ENCODE data around the gene C12orf76. TPM values are rescaled to one million over a fixed set of nuclear protein-coding genes. Genes with fewer than 3 reads are reported as not detected.

The C12orf76 gene
- total RNA-seq, 2 donors from 2014 or later = 2.0 to 15.3 TPM

- WGBS, 2 donors = 87 to 93% methylated on average over 3 of the region's 3 CpGs
- TF ChIP-seq POLR2A (IDR thresholded peaks at IDR 0.05) (no peak), CTCF (IDR thresholded peaks at IDR 0.05) (no peak)
- DNase-seq (peak in 2 of 4 donors; percentile 20 to 41), ATAC-seq (no peak)
- no peak overlapping the region for H3K4me3 ChIP-seq
- H3K9me3 ChIP-seq = no peaks in the 10 kb centered on the region
- H3K27me3 ChIP-seq = no peaks in the 10 kb centered on the region
- peak overlapping the region in 1 of 4 donors; percentile 48 for H3K27ac ChIP-seq
- H3K36me3 ChIP-seq (replicated peaks in 1 of 2; ENCODE audit: insufficient read depth in 1 of 2, low read depth in 2 of 2) = no peaks in the 10 kb centered on the region
- peaks cover 43% of the 10 kb centered on the region for H3K4me1 ChIP-seq
- intact Hi-C loops (cut with DNase I) = no loop called here
These were observed 6.1 kb downstream of the C12orf76 start for GRCh38 chr12:110042264-110042663.

GRCh38 chr12:110039085-110039807 is 9.1 kb downstream of the C12orf76 start:
- 29% methylated on average over 5 of the region's 5 CpGs for WGBS, 2 donors
- no peaks in the 10 kb centered on the region for H3K9me3 ChIP-seq
- H3K4me1 ChIP-seq = peaks cover 35% of the 10 kb centered on the region
- H3K27me3 ChIP-seq = no peaks in the 10 kb centered on the region
- DNase-seq (peak; percentile 30 to 60 (median 52)), ATAC-seq (peak; percentile 86)
- peak overlapping the region; percentile 54 to 89 (median 78) for H3K27ac ChIP-seq
- H3K36me3 ChIP-seq (replicated peaks in 1 of 2; ENCODE audit: insufficient read depth in 1 of 2, low read depth in 2 of 2) = no peaks in the 10 kb centered on the region
- TF ChIP-seq CTCF (IDR thresholded peaks at IDR 0.05) = no peak
- no peak for TF ChIP-seq POLR2A (IDR thresholded peaks at IDR 0.05)
- intact Hi-C loops (cut with DNase I) = no loop called here
- no peak overlapping the region for H3K4me3 ChIP-seq

GRCh38 chr12:110038741-110039084 is 9.6 kb downstream of the C12orf76 start:
- Histone ChIP-seq H3K27me3 (no peaks in the 10 kb centered on the region), H3K4me3 (no peak overlapping the region), H3K4me1 (peaks cover 35% of the 10 kb centered on the region), H3K27ac (peak overlapping the region; percentile 54 to 89 (median 78)), H3K36me3 (replicated peaks in 1 of 2; ENCODE audit: insufficient read depth in 1 of 2, low read depth in 2 of 2) (peaks cover 0 to 4% of the 10 kb centered on the region in 2 donors), H3K9me3 (no peaks in the 10 kb centered on the region)
- intact Hi-C loops (cut with DNase I) = no loop called here
- ATAC-seq = peak; percentile 6
- TF ChIP-seq CTCF (IDR thresholded peaks at IDR 0.05) (no peak), POLR2A (IDR thresholded peaks at IDR 0.05) (no peak)
- WGBS, 2 donors = 18 to 29% methylated on average over 5 of the region's 5 CpGs
- no peak for DNase-seq

- H3K4me3 ChIP-seq = no peak overlapping the region
- ATAC-seq (no peak), DNase-seq (no peak)
- 75 to 84% methylated on average over 4 to 5 of the region's 5 CpGs for WGBS, 2 donors
- no peak overlapping the region for H3K27ac ChIP-seq
- no peaks in the 10 kb centered on the region for H3K9me3 ChIP-seq
- TF ChIP-seq POLR2A (IDR thresholded peaks at IDR 0.05) = no peak
- no peak for TF ChIP-seq CTCF (IDR thresholded peaks at IDR 0.05)
- peaks cover 0 to 6% of the 10 kb centered on the region in 2 donors for H3K36me3 ChIP-seq (replicated peaks in 1 of 2; ENCODE audit: insufficient read depth in 1 of 2, low read depth in 2 of 2)
- no peaks in the 10 kb centered on the region for H3K27me3 ChIP-seq
- peaks cover 26% of the 10 kb centered on the region for H3K4me1 ChIP-seq
- intact Hi-C loops (cut with DNase I) = no loop called here
These were observed 11.0 kb downstream of the C12orf76 start for GRCh38 chr12:110037315-110037714.
